GM21825 (cell line): Measurements from ENCODE around the gene LILRB1.
"Not testable (repeated sequence)": the region's sequence is repeated elsewhere in the genome, so short reads cannot be mapped to it uniquely, and the experiment has no call there.

ENCODE experiments used
- ATAC-seq: cut with Tn5 transposase; IDR thresholded peaks from one replicate; pipeline ENCODE4 v1.9.1; 2021; ENCODE audit warnings: mild to moderate bottlenecking, moderate library complexity; ENCODE audit not compliant: unreplicated experiment

LILRB1 gene

DNA sequence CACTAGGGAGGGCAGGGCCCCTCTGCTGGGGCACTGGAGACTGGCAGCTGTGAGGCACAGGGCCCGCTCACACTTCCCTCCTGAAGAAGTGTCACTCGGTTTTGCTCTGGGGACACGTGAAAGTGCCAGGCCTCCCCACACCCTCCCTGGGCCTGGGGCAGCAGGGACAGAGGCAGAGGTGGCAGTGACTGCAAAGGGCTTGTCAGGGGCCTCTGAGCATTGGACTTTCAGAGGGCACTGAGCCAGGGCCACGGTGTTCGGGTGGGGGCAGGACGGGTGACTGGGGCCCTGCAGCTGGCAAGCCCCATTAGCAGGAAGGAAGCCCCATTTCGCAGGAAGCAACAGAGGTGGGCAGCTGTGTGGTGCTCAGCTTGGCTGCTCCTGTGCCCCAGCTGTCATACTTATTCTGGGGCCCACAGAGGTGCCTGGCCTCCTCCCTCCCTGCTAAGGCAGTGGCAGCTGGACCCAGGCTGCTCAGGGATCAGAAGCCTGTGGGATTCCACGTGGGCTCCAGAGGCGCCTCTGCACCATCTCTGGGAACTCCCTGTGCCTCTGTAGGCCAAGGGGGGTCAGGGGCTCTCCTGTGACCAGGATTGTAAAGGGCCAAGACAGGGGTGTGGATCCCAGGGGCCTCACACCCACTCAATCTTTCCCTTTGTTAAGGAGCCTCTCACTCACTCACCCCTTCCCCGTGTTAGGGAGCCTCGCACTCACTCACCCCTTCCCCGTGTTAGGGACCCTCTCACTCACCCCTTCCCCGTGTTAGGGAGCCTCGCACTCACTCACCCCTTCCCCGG is 5.2 kb upstream of the LILRB1 start:
- not testable (repeated sequence) for ATAC-seq

DNA sequence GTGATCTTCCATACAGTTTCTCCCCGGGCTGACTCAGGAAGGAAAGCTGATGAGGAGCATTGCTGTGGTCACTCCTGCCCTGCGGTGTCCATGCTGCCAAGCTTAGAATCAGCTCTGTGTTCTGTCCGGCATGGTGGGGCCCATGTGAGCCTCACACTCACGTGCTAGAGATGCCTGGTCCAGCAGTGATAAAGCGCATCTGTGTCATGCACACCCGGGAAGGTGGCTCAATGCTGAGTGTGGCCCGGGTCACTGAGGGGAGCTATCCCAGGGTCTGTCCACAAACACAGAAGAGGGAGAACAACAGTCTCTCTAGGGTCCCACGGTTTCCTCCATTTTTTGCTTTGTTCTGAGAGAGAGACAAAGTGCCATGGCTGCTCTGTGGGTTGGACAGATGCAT is 3.5 kb upstream of the LILRB1 start:
- no peak for ATAC-seq

DNA sequence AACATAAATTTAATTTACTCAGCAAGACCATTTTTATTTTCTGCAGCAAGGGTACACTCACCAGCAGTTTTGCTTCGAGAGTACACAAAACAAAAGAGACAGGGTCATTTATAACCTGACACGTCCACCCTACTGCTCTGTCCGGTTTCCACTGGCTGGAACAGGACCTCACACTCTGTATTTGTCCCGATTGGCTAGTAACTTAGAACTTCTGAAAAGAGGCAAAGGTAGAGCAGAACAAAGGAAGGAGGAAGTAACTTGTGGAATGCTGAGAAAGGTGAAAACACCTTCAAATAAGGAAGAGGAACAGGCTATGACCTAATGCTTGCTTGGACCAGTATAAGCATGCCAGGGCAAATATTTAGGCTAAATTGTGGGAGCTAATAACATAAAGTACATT is 2.4 kb upstream of the LILRB1 start:
- ATAC-seq: not testable (repeated sequence)

DNA sequence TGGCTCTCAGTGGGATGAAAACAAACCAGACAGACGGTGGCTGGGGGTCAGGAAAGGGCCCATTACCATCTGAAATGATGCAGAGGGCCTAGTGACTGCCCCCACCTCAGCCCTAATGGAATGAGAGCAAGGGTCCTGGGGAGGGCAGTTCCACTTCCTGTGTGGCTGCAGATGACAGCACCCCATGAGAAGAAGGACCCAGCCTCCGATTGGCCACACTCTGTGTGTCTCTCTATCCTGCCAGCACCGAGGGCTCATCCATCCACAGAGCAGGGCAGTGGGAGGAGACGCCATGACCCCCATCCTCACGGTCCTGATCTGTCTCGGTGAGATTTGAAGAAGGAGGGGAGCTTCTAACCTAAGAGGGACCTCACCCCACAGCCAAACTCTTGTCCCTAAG is 498 bp downstream of the LILRB1 start:
- no peak for ATAC-seq

DNA sequence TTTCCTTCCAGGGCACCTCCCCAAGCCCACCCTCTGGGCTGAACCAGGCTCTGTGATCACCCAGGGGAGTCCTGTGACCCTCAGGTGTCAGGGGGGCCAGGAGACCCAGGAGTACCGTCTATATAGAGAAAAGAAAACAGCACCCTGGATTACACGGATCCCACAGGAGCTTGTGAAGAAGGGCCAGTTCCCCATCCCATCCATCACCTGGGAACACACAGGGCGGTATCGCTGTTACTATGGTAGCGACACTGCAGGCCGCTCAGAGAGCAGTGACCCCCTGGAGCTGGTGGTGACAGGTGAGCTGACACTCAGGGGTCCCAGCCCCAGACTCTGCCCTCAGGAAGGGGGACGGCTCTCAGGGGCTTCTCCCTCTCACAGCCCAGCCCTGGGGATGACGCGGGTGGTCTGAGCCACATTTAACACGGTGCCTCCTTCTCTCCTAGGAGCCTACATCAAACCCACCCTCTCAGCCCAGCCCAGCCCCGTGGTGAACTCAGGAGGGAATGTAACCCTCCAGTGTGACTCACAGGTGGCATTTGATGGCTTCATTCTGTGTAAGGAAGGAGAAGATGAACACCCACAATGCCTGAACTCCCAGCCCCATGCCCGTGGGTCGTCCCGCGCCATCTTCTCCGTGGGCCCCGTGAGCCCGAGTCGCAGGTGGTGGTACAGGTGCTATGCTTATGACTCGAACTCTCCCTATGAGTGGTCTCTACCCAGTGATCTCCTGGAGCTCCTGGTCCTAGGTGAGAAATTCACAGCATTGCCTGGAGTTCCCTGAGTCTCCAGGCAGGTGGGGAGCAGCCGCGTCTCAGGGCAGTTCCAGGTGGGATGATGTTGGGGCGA is 1.4 kb downstream of the LILRB1 start:
- ATAC-seq: not testable (repeated sequence)

DNA sequence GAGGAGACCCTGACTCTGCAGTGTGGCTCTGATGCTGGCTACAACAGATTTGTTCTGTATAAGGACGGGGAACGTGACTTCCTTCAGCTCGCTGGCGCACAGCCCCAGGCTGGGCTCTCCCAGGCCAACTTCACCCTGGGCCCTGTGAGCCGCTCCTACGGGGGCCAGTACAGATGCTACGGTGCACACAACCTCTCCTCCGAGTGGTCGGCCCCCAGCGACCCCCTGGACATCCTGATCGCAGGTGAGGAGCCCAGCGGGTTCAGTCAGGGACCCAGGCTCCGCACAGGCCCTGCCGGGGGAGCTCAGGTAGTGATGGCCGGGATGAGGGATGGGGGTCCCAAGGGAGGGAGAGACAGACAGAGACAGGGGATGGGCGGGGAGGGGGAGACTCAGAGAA is 2.2 kb downstream of the LILRB1 start:
- not testable (repeated sequence) for ATAC-seq

DNA sequence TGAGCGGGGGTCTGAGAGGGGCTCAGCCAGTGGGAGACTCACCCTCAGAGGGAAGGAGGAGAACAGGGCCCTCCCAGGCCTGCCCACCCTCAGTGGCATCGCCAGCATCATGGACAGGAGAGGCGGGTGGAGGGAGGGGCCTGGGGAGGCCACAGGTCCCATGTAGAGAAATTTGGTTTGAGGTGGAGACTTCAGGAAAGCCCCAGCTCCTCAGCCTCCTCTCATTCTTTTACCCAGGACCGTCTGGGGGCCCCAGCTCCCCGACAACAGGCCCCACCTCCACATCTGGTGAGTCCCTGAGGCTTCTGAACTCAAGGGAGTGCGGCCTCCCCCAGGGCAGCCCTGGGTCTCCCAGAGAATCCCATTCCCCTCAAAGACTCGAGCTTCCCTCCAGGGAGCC is 3.1 kb downstream of the LILRB1 start:
- no peak for ATAC-seq

DNA sequence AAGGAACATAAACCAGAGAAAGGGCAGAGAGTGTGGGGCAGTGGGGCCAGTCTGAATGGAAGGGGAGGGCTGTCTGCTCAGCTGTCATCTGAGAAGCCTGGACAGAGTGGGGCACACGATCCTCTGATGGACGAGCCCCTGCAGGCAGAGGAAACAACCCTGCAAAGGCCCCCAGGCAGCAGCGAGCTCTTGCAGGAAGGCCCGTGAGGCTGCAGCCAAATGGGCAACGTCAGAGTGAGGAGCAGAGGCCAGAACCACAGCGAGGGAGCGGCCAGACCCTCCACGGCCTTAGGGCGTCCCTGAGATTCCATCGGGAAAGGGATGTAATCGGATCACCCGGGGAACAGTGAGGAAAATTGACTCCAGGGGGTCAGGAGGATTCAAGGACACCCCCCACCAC is 5.8 kb downstream of the LILRB1 start:
- not testable (repeated sequence) for ATAC-seq

DNA sequence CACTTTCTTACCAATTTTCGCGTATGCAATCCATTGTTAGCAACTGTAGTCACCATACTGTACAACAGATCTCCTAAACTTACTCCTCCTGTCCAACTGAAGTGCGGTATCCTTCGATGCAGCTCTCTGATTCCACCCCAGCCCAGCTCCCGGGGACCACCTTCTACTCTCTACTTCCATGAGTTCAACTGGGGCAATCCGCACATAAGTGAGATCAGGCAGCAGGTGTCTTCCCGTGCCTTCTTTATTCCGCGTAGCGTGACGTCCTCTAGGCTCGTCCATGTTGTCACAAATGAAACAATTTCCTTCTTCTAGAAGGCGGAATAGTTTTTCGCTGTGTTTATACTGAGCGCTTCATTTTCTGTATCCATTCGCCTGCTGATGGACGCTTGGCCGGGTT is 8.4 kb downstream of the LILRB1 start:
- ATAC-seq: no peak

DNA sequence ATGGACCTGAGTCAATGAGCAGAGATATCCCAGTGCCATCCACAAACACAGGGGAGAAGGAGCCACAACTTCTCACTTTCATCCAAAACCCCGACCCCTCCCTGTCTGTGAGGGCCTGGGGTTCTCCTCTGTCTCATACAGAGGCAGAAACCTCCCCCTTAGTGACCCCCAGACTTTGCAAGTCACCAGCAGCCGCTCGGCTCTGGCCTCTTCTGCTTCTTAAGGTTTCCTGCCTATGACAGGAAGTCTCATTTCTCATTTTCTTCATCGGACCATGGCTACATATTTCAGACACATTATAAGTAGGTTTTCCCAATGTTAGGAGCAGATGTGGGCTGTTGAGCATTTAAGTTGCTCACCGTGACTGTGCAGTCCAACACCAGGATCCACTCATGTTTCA is 12.7 kb downstream of the LILRB1 start:
- ATAC-seq: not testable (repeated sequence)

DNA sequence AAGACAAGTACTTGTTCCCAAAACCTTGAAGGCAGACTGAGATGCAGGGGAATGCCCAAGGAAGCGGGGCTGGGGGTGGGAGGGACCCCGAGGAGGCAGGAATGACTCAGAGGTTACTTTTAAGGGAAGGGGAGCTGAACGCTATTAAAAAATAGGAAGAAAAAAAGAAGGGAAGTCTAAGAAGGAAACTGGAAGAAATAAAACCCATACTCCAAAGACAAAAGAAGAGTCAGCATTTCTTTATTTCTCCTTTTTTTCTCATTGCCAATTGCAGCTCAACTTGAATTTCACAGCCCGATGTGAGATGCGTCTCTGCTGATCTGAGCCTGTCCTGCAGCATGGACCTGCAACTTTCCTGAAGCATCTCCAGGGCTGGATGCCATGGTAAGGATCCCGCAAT is 13.3 kb downstream of the LILRB1 start:
- ATAC-seq: not testable (repeated sequence)

DNA sequence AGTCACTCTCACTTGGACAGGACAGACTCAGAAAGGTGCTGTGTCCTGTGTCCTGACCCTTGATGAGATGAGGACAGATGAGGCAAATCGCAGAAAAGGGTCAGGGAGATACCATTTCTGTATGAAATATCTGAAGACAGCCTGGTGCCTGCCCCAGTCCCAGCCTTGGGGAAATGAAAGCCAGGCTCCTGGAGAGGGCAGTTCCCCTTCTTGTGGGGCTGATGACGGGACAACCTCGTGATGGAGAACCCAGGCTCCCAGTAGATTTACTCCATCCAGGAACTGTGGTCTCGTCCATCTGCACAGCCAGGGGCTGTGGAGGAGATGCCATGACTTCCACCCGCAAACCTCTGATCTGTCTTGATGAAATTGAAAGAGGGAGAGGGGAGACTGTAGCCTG is 13.8 kb downstream of the LILRB1 start:
- no peak for ATAC-seq

DNA sequence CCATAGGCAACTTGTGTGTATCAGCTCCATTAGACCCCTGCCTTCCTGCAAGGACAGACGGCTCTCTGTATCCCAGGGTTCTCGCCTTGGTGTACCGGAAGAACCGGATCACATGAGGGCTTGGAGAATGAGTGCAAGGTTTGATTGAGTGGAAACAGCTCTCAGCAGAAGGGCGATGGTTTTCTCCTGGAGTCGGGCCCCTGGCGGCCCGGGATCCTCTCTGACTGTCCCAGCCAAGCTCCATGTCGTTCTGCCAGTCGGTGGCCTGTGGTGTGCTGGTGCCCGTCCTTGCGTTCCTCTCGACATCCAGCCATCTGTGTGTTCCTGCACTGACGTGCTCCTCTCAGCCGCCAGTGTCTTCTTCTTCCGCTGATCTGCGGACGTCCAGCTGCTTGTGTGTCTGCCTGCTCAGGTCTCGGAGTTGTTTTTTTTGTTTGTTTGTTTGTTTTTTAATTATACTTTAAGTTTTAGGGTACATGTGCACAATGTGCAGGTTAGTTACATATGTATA is 16.1 kb downstream of the LILRB1 start:
- no peak for ATAC-seq

DNA sequence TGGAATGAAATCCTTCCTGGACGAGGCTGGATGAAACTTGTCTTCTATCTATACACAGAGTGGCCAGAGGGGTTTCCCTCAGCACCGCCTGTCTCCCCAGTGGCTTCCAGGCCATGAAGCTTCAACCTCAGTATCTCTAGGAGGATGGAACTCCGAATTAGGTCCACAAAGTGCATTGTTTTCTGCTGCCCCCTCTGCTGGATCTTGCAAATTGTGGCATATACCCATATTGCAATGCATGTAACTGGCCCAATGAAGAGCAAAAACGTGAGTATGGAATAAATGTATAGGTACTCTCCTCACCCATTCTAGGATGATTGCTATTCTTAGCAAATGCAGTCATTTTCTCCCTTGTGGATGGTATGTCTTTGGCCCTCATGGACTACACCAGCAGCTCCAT is 17.8 kb downstream of the LILRB1 start:
- no peak for ATAC-seq

DNA sequence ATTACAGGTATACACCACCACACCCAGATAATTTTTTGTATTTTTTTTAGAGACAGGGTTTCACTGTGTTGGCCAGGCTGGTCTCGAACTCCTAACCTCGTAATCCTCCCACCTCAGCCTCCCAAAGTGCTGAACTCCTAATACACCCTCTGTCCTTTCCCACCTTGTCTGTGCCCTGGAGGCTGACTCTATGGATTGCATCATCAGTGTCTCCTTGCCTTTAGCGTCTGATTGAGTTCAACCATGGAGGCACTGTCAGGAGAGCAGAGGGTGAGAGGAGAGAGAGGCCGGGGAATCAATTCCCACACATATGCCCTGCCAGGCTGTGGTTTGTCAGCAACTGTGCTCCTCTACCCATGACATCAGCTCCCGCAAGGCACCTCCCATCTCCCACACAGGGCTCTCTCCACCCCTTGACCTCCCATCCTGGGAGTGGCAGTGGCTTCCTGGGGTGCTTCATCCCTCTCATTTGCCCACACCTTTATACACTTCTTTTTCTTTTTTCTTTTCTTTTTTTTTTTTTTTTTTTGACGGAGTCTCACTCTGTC is 19.9 kb downstream of the LILRB1 start:
- no peak for ATAC-seq

DNA sequence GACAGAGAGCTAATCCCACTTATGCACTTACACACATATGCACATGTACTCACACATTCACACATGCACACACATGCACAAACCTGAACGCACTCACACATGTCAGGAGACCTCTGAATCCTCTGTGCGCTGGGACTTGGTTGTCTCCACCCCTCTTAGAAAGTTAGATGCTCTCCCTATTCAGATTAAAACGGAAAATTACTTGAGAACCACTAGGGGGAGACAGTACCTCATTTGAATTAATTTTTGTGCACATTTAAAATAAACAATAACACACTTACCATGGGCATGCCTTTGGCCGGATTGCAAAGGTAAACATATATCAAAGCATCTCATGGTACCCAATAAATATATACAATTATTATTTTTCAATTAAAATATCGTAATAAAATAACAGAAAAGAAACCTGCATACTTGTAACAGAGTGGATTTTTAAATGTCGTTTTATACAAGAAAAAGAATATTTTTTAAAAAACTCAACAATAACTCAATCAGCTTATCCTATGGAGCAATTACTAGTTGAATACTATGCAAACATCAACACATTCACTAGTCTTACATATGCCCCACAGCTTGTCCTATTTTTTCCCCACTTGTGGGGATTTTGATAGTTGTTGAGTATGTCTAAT is 23.0 kb downstream of the LILRB1 start:
- ATAC-seq: no peak

DNA sequence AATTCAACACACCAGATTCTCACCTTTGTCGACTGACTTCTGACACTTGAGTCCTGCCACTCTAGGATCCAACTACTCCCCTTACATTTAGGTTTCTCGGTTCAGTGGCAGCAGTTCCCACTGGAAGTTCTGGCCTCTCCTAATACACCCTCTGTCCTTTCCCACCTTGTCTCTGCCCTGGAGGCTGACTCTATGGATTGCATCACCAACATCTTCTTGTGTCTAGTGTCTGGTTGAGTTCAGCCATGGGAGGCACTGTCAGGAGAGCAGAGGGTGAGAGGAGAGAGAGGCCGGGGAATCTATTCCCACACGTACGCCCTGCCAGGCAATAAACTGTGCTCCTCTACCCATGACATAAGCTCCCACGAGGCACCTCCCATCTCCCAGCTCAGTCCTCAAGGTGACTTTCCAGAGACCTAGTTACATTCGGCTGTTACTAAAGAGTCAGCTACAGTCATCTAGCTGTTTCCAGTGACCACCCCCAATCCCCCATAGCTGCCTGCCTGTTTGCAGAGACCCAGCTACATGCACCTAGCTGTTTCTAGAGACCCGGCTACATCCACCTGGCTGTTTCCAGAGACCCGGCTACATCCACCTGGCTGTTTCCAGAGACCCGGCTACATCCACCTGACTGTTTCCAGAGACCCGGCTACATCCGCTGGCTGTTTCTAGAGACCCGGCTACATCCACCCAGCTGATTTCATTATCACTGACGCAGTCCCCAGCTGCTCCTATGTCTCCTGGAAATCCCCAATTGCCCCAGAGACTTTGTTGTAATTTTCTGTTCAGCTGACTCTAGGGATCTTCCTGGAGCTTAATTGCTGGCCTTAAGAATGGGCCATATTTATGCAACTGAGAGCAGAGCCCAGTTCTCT is 24.4 kb downstream of the LILRB1 start:
- no peak for ATAC-seq

DNA sequence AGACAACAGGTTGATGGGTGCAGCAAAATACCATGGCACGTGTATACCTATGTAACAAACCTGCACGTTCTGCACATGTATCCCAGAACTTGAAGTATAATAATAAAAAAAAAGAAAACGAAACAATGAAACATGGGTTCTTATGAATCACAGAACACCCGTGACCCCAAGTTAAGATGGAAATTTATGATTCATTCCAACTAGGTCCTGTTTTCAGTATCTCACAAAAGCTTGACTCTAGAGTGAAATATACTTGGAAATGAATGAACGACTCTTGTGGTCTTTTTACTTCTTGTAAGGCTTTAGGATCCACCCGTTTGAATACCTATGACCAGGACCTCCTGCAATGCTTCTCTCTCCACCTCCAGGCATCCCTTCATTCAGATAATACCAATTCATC is 29.0 kb downstream of the LILRB1 start:
- no peak for ATAC-seq

DNA sequence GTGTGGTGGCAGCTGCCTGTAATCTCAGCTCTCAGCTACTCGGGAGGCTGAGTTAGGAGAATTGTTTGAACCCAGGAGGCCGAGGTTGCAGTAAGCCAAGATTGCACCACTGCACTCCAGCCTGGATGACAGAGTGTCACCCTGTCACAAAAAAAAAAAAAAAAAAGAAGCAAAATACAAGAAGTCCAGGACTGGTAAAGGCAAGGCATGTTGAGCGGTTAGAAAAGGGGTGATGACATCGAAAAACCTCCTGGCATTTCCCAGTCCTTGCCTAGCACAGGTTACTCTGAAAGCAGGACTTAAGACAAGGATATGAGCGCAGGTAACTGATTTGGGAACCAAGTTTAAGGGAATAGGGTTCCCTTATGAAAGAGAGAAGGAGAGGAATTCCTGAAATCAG is 30.0 kb downstream of the LILRB1 start:
- no peak for ATAC-seq

DNA sequence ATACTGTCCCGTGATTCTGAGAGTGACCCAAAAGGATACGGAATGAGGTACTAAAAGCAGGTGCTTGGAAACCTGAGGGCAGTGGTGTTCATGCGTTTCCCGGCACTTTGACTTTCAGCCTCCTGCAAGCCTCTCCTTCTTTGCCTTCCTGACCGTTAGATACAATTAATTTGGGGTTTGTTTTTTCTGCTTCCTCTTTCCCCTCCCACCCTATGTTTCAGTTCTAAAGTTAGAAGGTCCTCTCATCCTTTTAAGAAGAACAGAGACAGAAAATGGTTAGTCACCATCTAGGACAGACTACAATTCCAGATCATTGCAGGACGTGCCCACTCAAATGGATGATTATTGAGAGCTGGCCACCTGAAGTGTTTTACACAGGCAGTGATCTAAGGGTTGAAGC is 30.7 kb downstream of the LILRB1 start:
- ATAC-seq: no peak
